Trophoblast cell (in vitro differentiated cells and primary cell): Measurements from ENCODE around the gene RNU1-3.
"Not testable (repeated sequence)": the region's sequence is repeated elsewhere in the genome, so short reads cannot be mapped to it uniquely, and the experiment has no call there.

Experiments used
- DNase-seq, 2 donors: peaks; one replicate each; pipeline ENCODE4 v3.0.0-alpha.2; 2016
- H2AFZ ChIP-seq: 2 replicates; pipeline ENCODE4 v1.6.1; 2013; ENCODE audit warnings: low read length, moderate library complexity, mild to moderate bottlenecking; ENCODE audit not compliant: insufficient read depth, poor library complexity
- H2AK5ac ChIP-seq: 2 replicates; pipeline ENCODE4 v1.6.1; 2013; ENCODE audit warnings: mild to moderate bottlenecking, low read length
- H2BK120ac ChIP-seq: 2 replicates; pipeline ENCODE4 v1.6.1; 2013; ENCODE audit warnings: low read length, mild to moderate bottlenecking, moderate library complexity; ENCODE audit not compliant: insufficient read depth, poor library complexity
- H2BK12ac ChIP-seq: 2 replicates; pipeline ENCODE4 v1.6.1; 2013; ENCODE audit warnings: mild to moderate bottlenecking, low read length, moderate library complexity
- H2BK5ac ChIP-seq: 2 replicates; pipeline ENCODE4 v1.6.1; 2013; ENCODE audit warnings: low read length, low read depth, moderate library complexity, mild to moderate bottlenecking; ENCODE audit not compliant: poor library complexity
- H3K14ac ChIP-seq: 2 replicates; pipeline ENCODE4 v1.6.1; 2013; ENCODE audit warnings: mild to moderate bottlenecking, low read length
- H3K18ac ChIP-seq: 2 replicates; pipeline ENCODE4 v1.6.1; 2013; ENCODE audit warnings: mild to moderate bottlenecking, low read length
- H3K23ac ChIP-seq: 2 replicates; pipeline ENCODE4 v1.6.1; 2013; ENCODE audit warnings: low read length
- H3K27ac ChIP-seq: 2 replicates; pipeline ENCODE4 v1.5.1; 2013; ENCODE audit warnings: low read depth, mild to moderate bottlenecking, inconsistent platforms, low read length, moderate library complexity
- H3K27me3 ChIP-seq: 2 replicates; pipeline ENCODE4 v1.6.1; 2013; ENCODE audit warnings: inconsistent platforms, mild to moderate bottlenecking, low read length, moderate library complexity; ENCODE audit not compliant: insufficient read depth
- H3K36me3 ChIP-seq, 2 experiments: 1 replicate in 1 of 2; 2 replicates in 1 of 2; pipeline ENCODE4 v1.6.1; 2013; ENCODE audit warnings: low read length in 2 of 2, mild to moderate bottlenecking in 2 of 2, moderate library complexity in 1 of 2; ENCODE audit not compliant: insufficient read depth in 2 of 2, control insufficient read depth in 1 of 2
- H3K4ac ChIP-seq: 2 replicates; pipeline ENCODE4 v1.6.1; 2013; ENCODE audit warnings: low read depth, mild to moderate bottlenecking, low read length, moderate library complexity
- H3K4me1 ChIP-seq, 2 experiments: 1 replicate in 1 of 2; 2 replicates in 1 of 2; pipeline ENCODE4 v1.6.1; 2013; ENCODE audit warnings: low read length in 2 of 2, mild to moderate bottlenecking in 2 of 2, moderate library complexity in 1 of 2; ENCODE audit not compliant: insufficient read depth in 2 of 2, control insufficient read depth in 1 of 2
- H3K4me2 ChIP-seq: 2 replicates; pipeline ENCODE4 v1.6.1; 2013; ENCODE audit warnings: inconsistent platforms, mild to moderate bottlenecking, low read length, moderate library complexity
- H3K4me3 ChIP-seq: 2 replicates; pipeline ENCODE4 v1.5.1; 2013; ENCODE audit warnings: mild to moderate bottlenecking, low read depth, low read length, inconsistent platforms
- H3K79me1 ChIP-seq: one replicate; pipeline ENCODE4 v1.6.1; 2013; ENCODE audit warnings: low read length
- H3K79me2 ChIP-seq: 2 replicates; pipeline ENCODE4 v1.6.1; 2013; ENCODE audit warnings: low read length, mild to moderate bottlenecking; ENCODE audit not compliant: control insufficient read depth, insufficient read depth, poor library complexity
- H3K9ac ChIP-seq: 2 replicates; pipeline ENCODE4 v1.6.1; 2013; ENCODE audit warnings: mild to moderate bottlenecking, low read length
- H3K9me3 ChIP-seq: 2 replicates; pipeline ENCODE4 v1.6.1; 2013; ENCODE audit warnings: low read depth, mild to moderate bottlenecking, control low read depth, inconsistent platforms, low read length; ENCODE audit not compliant: insufficient read depth
- H4K12ac ChIP-seq: 2 replicates; pipeline ENCODE4 v1.6.1; 2013; ENCODE audit warnings: low read depth, mild to moderate bottlenecking, low read length, moderate library complexity
- H4K8ac ChIP-seq: 2 replicates; pipeline ENCODE4 v1.6.1; 2013; ENCODE audit warnings: low read depth, mild to moderate bottlenecking, low read length, moderate library complexity
- H4K91ac ChIP-seq: one replicate; pipeline ENCODE4 v1.6.1; 2013; ENCODE audit warnings: low read depth, mild to moderate bottlenecking, low read length, moderate library complexity
- WGBS: extraction: QIAGEN DNeasy Blood & Tissue Kit; methylation state at CpG from one replicate; pipeline ENCODE4 v1.1.7; 2013; ENCODE audit warnings: missing lambda C conversion rate; ENCODE audit not compliant: insufficient read length, insufficient coverage; ENCODE audit errors: extremely low coverage; 5-methylcytosine and 5-hydroxymethylcytosine counted together

RNU1-3 gene

GRCh38 chr1:16700138-16700895, 33.6 kb upstream of the RNU1-3 start:
- H3K4me3 ChIP-seq, H3K23ac ChIP-seq, H3K18ac ChIP-seq, H3K14ac ChIP-seq, H3K27ac ChIP-seq, H3K9ac ChIP-seq, H4K8ac ChIP-seq, H4K12ac ChIP-seq, H3K9me3 ChIP-seq, H3K36me3 ChIP-seq, H3K4me2 ChIP-seq, H2BK12ac ChIP-seq, H2AK5ac ChIP-seq, H2AFZ ChIP-seq, H2BK5ac ChIP-seq, H3K79me1 ChIP-seq, H4K91ac ChIP-seq, H3K4me1 ChIP-seq, H3K4ac ChIP-seq, H2BK120ac ChIP-seq, H3K27me3 ChIP-seq, DNase-seq, H3K79me2 ChIP-seq: not testable (repeated sequence)
- WGBS, result no CpG with 5 or more reads among the region's 57 CpGs

GRCh38 chr1:16699440-16699839, 32.7 kb upstream of the RNU1-3 start:
- not testable (repeated sequence) for H3K18ac ChIP-seq, H2BK12ac ChIP-seq, H3K79me2 ChIP-seq, H3K9me3 ChIP-seq, H3K9ac ChIP-seq, H2BK5ac ChIP-seq, H3K4me2 ChIP-seq, H3K27me3 ChIP-seq, H3K23ac ChIP-seq, H3K36me3 ChIP-seq, H4K8ac ChIP-seq, H3K27ac ChIP-seq, H4K91ac ChIP-seq, H3K14ac ChIP-seq, H2AK5ac ChIP-seq, H2AFZ ChIP-seq, H4K12ac ChIP-seq, H3K4ac ChIP-seq, H3K4me3 ChIP-seq, H2BK120ac ChIP-seq, H3K4me1 ChIP-seq, H3K79me1 ChIP-seq
- DNase-seq, result peak in 1 of 2 donors; percentile 0
- no CpG with 5 or more reads among the region's 52 CpGs for WGBS

GRCh38 chr1:16697152-16697551, 30.4 kb upstream of the RNU1-3 start:
- H3K4me3 ChIP-seq, H3K79me1 ChIP-seq, H3K9me3 ChIP-seq, H3K27me3 ChIP-seq, H3K27ac ChIP-seq, H2BK120ac ChIP-seq, H2AK5ac ChIP-seq, DNase-seq, H3K18ac ChIP-seq, H4K91ac ChIP-seq, H3K14ac ChIP-seq, H3K4ac ChIP-seq, H2BK12ac ChIP-seq, H3K4me1 ChIP-seq, H3K9ac ChIP-seq, H3K4me2 ChIP-seq, H2BK5ac ChIP-seq, H2AFZ ChIP-seq, H3K79me2 ChIP-seq, H4K12ac ChIP-seq, H4K8ac ChIP-seq, H3K23ac ChIP-seq, H3K36me3 ChIP-seq: not testable (repeated sequence)
- no CpG with 5 or more reads among the region's 7 CpGs for WGBS

- not testable (repeated sequence) for H4K91ac ChIP-seq, H3K4me1 ChIP-seq
- WGBS, result no CpG with 5 or more reads among the region's 33 CpGs
Measured at GRCh38 chr1:16696507-16697150, 29.9 kb upstream of the RNU1-3 start.

More at GRCh38 chr1:16696507-16697150, 29.9 kb upstream of the RNU1-3 start:
- H3K27me3 ChIP-seq, H3K18ac ChIP-seq, H3K14ac ChIP-seq, H2BK12ac ChIP-seq, H2AK5ac ChIP-seq, H3K4ac ChIP-seq, H2BK5ac ChIP-seq, H3K9ac ChIP-seq, H2AFZ ChIP-seq, H3K36me3 ChIP-seq, H3K4me3 ChIP-seq, H3K79me2 ChIP-seq, H2BK120ac ChIP-seq, H3K9me3 ChIP-seq, H3K4me2 ChIP-seq, H3K79me1 ChIP-seq, H3K27ac ChIP-seq, H4K12ac ChIP-seq, H4K8ac ChIP-seq, H3K23ac ChIP-seq: not testable (repeated sequence)
- DNase-seq, result peak in 1 of 2 donors; percentile 1
